Testis (tissue), 3 donors: Measurements from ENCODE around the gene HGF. TPM values are rescaled to one million over a fixed set of nuclear protein-coding genes. Genes with fewer than 3 reads are reported as not detected.

Experiments used
- DNase-seq: peaks from one replicate; pipeline ENCODE4 v3.0.0-alpha.2; 2019
- H3K27ac ChIP-seq, 2 donors: fragments of 200-600 bp; sonication (generic); one replicate each; pipeline ENCODE4 v1.5.1; 2019
- H3K27me3 ChIP-seq: fragments of 200-600 bp; sonication (generic); one replicate; pipeline ENCODE4 v1.5.1; 2019
- H3K36me3 ChIP-seq: fragments of 200-600 bp; sonication (generic); one replicate; pipeline ENCODE4 v1.5.1; 2017; ENCODE audit warnings: low read depth; ENCODE audit errors: missing control alignments
- H3K4me1 ChIP-seq: fragments of 200-600 bp; sonication (generic); one replicate; pipeline ENCODE4 v1.5.1; 2019
- H3K4me3 ChIP-seq, 2 donors: fragments of 200-600 bp; sonication (generic); one replicate each; pipeline ENCODE4 v1.5.1; 2017 to 2019
- H3K9me3 ChIP-seq: fragments of 200-600 bp; sonication (generic); one replicate; pipeline ENCODE4 v1.5.1; 2017
- CTCF ChIP-seq, 3 experiments: fragments of 450-650 bp in 2 of 3; fragments of 200-600 bp in 1 of 3; sonication (generic) in 1 of 3; IDR thresholded peaks; one replicate each; pipeline ENCODE4 v1.5.1; 2016 to 2019; ENCODE audit warnings: antibody characterized with exemption in 3 of 3, mild to moderate bottlenecking in 2 of 3, moderate library complexity in 1 of 3
- POLR2A ChIP-seq: fragments of 450-650 bp; IDR thresholded peaks from one replicate; pipeline ENCODE4 v1.6.1; 2017; ENCODE audit warnings: antibody characterized with exemption, mild to moderate bottlenecking, moderate library complexity
- WGBS, 2 donors: methylation state at CpG; one replicate each; pipeline ENCODE4 v1.1.5; 2018; 5-methylcytosine and 5-hydroxymethylcytosine counted together
- intact Hi-C: fragments of 100-400 bp; cut with DNase I; formaldehyde crosslinking; loops from one replicate; pipeline ENCODE4 v1.15.1; 2023; ENCODE audit warnings: low total_unique reads
- polyA plus RNA-seq: library from polyadenylated mRNA; stranded (reverse); fragments of 350-450 nt; fragmentation: Illumina TruSeq; extraction: RNeasy Lipid Tissue Mini Kit (QIAGEN cat#74804); gene quantifications from one replicate; pipeline ENCODE4 v1.2.3, GENCODE V29; 2014; ENCODE audit warnings: low read depth, low replicate concordance; ENCODE audit not compliant: insufficient read depth
- total RNA-seq, 2 donors: library from RNA; depleted of rRNA; stranded (reverse); fragments of >200 nt; gene quantifications; one replicate each; pipeline ENCODE4 v1.2.3, GENCODE V29; 2016

Gene HGF
- total and polyA plus RNA-seq, 3 donors from 2014 or later, result 3.1 to 5.0 (median 3.4) TPM

- TF ChIP-seq CTCF (IDR thresholded peaks at IDR 0.05), result no peak
- TF ChIP-seq POLR2A, result no peak
- no peak for DNase-seq
- H3K27ac ChIP-seq, result no peak overlapping the region
- H3K36me3 ChIP-seq, result no peaks in the 10 kb centered on the region
- no peaks in the 10 kb centered on the region for H3K27me3 ChIP-seq
- no peaks in the 10 kb centered on the region for H3K4me1 ChIP-seq
- no peak overlapping the region for H3K4me3 ChIP-seq
- intact Hi-C loops, result no loop called here
- no peaks in the 10 kb centered on the region for H3K9me3 ChIP-seq
Measured at GRCh38 chr7:81687062-81687461, 82.8 kb downstream of the HGF start.

GRCh38 chr7:81685270-81685868, 84.5 kb downstream of the HGF start:
- Histone ChIP-seq H3K27ac (no peak overlapping the region), H3K27me3 (no peaks in the 10 kb centered on the region), H3K4me3 (no peak overlapping the region), H3K36me3 (no peaks in the 10 kb centered on the region), H3K9me3 (no peaks in the 10 kb centered on the region), H3K4me1 (no peaks in the 10 kb centered on the region)
- TF ChIP-seq CTCF (IDR thresholded peaks at IDR 0.05), result no peak
- no peak for TF ChIP-seq POLR2A
- 70 to 71% methylated on average over 3 of the region's 3 CpGs for WGBS, 2 donors
- intact Hi-C loops, result no loop called here
- no peak for DNase-seq

GRCh38 chr7:81684514-81685269, 85.2 kb downstream of the HGF start:
- no peaks in the 10 kb centered on the region for H3K27me3 ChIP-seq

GRCh38 chr7:81684033-81684432, 85.8 kb downstream of the HGF start:
- no peak overlapping the region for H3K27ac ChIP-seq
- no peaks in the 10 kb centered on the region for H3K4me1 ChIP-seq
- TF ChIP-seq CTCF (IDR thresholded peaks at IDR 0.05), result no peak
- TF ChIP-seq POLR2A, result no peak
- intact Hi-C loops, result no loop called here
- H3K4me3 ChIP-seq, result no peak overlapping the region
- no peaks in the 10 kb centered on the region for H3K9me3 ChIP-seq
- H3K27me3 ChIP-seq, result no peaks in the 10 kb centered on the region
- DNase-seq, result no peak
- H3K36me3 ChIP-seq, result no peaks in the 10 kb centered on the region
- 89 to 91% methylated on average over 5 of the region's 5 CpGs for WGBS, 2 donors

More at GRCh38 chr7:81684514-81685269, 85.2 kb downstream of the HGF start:
- no peak overlapping the region for H3K27ac ChIP-seq
- H3K9me3 ChIP-seq, result no peaks in the 10 kb centered on the region
- no peaks in the 10 kb centered on the region for H3K36me3 ChIP-seq
- DNase-seq, result peak; percentile 81
- WGBS, 2 donors, result 41 to 53% methylated on average over 2 of the region's 2 CpGs
- H3K4me3 ChIP-seq, result no peak overlapping the region
- intact Hi-C loops, result no loop called here
- TF ChIP-seq POLR2A, result no peak
- TF ChIP-seq CTCF (IDR thresholded peaks at IDR 0.05), result no peak
- H3K4me1 ChIP-seq, result no peaks in the 10 kb centered on the region
